Upper lobe of left lung (tissue), 4 donors: ENCODE results near the gene TNXB.
"Not testable (repeated sequence)": the region's sequence is repeated elsewhere in the genome, so short reads cannot be mapped to it uniquely, and the experiment has no call there.

ENCODE experiments used
- EP300 ChIP-seq, 4 donors: sonication (generic); formaldehyde crosslinking; IDR thresholded peaks; one replicate each; pipeline ENCODE4 v1.5.1; 2017; ENCODE audit warnings: antibody characterized with exemption in 4 of 4, control low read depth in 2 of 4
- POLR2AphosphoS5 ChIP-seq, 2 donors: sonication (generic); formaldehyde crosslinking; IDR thresholded peaks; one replicate each; pipeline ENCODE4 v1.5.1; 2017; ENCODE audit warnings: antibody characterized with exemption in 2 of 2
- TF ChIP-seq, protein P1 (sequence below), 6 experiments: fragments of 450-650 bp in 4 of 6; fragments of 200-600 bp in 2 of 6; sonication (generic) in 2 of 6; IDR thresholded peaks; one replicate each; pipeline ENCODE4 v1.5.1; 2016 to 2019; ENCODE audit warnings: antibody characterized with exemption in 6 of 6

DNA sequence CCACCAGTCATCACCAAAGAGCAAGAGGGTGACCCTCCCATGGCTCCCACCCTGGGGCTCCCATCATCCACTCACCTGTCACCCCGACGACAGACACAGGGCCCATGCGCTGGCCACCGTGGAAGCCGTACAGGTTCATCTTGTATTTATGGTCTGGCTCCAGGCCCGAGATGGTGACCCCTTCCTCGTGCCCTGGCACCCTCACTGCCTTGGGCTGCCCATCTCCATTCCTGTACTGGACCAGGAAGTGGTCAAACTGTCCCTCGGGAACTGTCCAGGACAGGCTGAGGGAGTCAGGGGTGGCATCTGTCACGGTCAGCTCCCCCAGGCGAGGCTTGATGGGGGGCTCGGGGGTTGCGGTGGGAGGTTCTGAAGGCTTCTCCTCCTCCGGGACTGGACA, 40.8 kb downstream of the TNXB start:
- not testable (repeated sequence) for TF ChIP-seq POLR2AphosphoS5, EP300 (IDR thresholded peaks at IDR 0.05)
- TF ChIP-seq, protein P1, sequence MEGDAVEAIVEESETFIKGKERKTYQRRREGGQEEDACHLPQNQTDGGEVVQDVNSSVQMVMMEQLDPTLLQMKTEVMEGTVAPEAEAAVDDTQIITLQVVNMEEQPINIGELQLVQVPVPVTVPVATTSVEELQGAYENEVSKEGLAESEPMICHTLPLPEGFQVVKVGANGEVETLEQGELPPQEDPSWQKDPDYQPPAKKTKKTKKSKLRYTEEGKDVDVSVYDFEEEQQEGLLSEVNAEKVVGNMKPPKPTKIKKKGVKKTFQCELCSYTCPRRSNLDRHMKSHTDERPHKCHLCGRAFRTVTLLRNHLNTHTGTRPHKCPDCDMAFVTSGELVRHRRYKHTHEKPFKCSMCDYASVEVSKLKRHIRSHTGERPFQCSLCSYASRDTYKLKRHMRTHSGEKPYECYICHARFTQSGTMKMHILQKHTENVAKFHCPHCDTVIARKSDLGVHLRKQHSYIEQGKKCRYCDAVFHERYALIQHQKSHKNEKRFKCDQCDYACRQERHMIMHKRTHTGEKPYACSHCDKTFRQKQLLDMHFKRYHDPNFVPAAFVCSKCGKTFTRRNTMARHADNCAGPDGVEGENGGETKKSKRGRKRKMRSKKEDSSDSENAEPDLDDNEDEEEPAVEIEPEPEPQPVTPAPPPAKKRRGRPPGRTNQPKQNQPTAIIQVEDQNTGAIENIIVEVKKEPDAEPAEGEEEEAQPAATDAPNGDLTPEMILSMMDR (IDR thresholded peaks at IDR 0.05): not testable (repeated sequence)
